CD4-positive, alpha-beta T cell treated with Interleukin-6 for 4 hours (primary cell): ENCODE data around the gene CCP110.

Experiments used
- DNase-seq: peaks from one replicate; pipeline ENCODE4 v3.0.0-alpha.2; 2020; ENCODE audit warnings: mixed read lengths

Gene CCP110

GRCh38 chr16:19555938-19556771, 32.4 kb downstream of the CCP110 start:
- DNase-seq, result peak; percentile 6

GRCh38 chr16:19559242-19559910, 35.6 kb downstream of the CCP110 start:
- peak; percentile 47 for DNase-seq

GRCh38 chr16:19560078-19560477, 36.3 kb downstream of the CCP110 start:
- no peak for DNase-seq

GRCh38 chr16:19563377-19563776, 39.6 kb downstream of the CCP110 start:
- DNase-seq, result no peak

GRCh38 chr16:19566362-19566761, 42.6 kb downstream of the CCP110 start:
- no peak for DNase-seq

DNA sequence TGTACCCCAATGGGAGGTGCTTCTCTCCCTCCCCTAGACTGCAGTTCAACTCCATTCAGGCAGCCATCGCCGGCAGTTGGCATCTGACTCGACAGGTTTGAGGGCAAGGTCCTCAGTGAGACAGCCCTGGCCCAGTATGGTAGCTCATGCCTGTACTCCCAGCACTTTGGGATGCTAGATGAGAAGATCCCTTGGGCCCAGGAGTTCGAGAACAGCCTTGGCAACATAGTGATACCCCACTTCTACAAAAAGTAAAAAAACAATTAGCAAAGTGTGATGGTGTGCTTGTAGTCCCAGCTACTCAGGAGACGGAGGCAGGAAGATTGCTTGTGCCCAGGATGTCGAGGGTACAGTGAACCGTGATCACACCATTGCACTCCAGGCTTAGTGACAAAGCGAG, 43.8 kb downstream of the CCP110 start:
- DNase-seq, result no peak

- no peak for DNase-seq
Observed at GRCh38 chr16:19573997-19574396, 50.3 kb downstream of the CCP110 start.

DNA sequence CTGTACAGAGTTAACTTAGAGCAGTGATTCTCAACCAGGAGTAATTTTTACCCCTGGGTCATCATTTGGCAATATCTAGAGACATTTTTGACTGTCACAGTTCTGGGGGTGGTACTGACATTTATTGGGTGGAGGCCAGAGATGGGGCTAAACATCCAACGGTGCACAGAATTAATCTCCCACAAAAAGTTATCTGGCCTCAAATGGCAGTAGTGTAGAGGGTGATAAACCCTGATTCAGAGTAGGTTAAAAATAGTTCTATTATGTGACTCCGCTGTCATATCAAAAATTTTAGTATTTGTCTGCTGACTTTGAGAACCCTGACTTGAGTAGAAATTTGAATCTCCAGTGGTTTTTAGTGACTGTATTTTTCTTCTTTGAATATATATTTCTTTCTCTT, 50.9 kb downstream of the CCP110 start:
- DNase-seq, result no peak

DNA sequence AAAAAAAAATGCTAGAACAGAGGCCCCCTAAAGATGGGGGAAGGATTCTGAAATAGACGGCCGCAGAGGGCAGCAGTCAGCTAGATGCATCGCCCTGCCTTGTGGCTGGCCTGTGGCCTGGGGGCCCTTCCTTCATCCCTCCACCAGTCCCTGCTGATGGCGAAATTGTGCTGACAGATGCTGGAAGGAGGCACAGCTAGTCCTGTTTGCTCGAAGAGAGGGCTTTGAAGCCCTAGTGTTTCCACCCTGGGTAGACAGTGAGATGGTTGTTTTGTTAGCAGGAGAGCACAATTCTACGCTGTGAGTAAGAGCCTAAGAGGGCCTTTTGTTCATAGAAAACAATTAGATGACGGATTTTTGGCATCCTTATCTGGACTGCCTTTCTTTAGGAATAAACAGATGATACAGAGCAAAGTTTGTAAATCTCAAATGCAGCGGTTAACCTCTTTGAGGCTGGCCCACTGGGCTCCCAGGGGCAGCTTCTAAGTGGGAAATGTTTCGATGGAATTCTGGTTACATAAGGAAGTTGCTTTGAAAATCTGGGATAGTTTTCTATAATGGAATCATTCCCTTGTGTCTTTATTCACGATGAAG, 54.7 kb downstream of the CCP110 start:
- no peak for DNase-seq

DNA sequence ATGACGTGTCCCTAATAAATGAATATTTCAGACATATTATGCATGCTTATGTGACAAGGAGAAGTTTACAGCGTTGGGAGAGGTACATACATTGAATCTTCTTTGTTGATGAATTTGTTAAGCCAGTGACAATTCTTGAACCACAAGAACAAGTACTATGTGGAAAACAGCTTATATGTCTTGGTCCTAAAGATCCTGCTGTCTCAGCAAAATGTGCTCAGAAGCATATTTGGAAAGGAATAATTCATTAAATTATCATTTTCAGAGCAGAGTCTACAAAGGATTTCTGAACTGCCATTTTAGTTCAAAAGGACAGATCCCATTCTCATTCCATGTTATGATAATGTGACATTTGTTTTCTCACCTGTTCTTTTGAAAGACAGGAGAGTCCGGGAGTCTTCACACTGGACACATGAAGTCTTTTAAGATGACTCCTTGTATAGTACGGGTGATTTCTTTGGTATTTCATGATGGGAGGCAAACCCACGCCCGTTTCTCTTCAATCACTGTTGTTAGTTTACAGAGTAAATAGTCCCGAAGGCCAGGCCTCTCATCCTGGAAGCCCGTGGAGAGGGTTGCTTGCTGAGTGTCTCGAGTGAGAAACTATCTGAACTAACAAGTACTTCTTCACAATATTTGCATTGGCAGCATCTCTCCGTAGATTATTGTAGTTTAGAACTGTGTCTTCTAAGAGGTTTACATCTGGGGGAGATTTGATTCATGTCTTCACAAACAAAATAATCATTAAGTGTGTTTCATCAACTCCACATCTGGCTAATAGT, 58.5 kb downstream of the CCP110 start:
- no peak for DNase-seq

- DNase-seq, result peak; percentile 32
Observed at GRCh38 chr16:19583665-19584300, 60.0 kb downstream of the CCP110 start.

GRCh38 chr16:19588661-19589060, 64.9 kb downstream of the CCP110 start:
- DNase-seq, result no peak

GRCh38 chr16:19589106-19589505, 65.4 kb downstream of the CCP110 start:
- DNase-seq, result no peak

DNA sequence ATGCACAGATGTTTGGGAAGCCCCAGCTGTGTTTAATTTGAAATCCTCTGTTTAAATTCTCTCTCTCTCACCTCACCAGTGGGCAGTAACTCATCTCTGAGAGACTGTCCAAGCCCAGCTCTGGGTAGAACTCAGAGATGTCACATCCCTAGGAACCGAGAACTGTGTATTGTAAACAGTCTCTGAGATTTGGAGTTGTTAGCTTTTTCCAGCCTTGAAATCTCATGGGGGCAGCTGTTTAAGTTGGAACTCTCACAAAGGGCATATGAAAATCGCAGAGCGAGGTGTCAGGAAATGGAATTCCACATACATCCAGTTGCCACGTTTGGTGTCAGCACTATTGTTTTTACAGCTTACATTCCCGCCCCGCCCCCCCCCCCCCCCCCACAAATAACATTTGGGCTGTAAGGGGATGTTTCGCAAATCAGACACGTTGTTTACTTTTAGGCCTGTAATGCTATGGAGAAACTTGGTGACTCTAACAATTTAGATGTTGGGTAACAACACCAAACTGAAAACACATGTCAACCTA, 66.1 kb downstream of the CCP110 start:
- DNase-seq, result no peak

GRCh38 chr16:19595043-19595767, 71.5 kb downstream of the CCP110 start:
- no peak for DNase-seq

DNA sequence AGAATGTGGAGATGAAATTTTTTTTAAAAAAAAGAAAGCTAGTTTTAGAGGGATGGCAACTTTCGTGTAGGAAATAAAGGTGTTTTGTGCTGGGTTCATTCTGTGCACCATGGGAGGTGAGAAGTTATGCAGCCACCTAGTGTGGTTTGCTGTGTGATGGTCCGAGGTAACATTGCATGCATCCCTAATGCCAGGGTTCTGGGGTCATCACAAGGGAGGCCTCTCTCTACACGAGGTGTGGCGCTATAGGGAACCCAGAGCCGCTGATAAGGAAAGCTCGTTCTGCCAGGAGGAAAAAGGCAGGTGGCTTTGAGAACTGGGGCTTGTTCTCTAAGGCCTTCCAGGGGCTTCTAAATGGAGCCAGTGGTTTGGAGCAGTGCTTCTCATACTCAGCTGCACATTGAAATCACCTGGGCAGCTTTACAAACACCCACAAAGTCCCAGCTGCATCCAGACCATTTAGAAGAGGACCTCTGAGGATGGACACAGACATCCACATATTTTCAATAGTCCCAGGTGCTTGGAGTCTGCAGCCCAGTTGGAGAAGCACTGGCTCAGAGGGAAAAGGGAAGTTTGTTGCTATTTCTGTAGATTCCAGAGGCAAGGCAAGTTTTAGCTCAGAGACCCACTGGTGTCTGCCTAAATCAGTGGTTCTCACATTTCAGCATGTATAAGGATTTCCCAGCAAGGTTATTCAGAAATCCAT, 75.2 kb downstream of the CCP110 start:
- DNase-seq, result no peak

- no peak for DNase-seq
Observed at GRCh38 chr16:19599968-19600716, 76.4 kb downstream of the CCP110 start.

DNA sequence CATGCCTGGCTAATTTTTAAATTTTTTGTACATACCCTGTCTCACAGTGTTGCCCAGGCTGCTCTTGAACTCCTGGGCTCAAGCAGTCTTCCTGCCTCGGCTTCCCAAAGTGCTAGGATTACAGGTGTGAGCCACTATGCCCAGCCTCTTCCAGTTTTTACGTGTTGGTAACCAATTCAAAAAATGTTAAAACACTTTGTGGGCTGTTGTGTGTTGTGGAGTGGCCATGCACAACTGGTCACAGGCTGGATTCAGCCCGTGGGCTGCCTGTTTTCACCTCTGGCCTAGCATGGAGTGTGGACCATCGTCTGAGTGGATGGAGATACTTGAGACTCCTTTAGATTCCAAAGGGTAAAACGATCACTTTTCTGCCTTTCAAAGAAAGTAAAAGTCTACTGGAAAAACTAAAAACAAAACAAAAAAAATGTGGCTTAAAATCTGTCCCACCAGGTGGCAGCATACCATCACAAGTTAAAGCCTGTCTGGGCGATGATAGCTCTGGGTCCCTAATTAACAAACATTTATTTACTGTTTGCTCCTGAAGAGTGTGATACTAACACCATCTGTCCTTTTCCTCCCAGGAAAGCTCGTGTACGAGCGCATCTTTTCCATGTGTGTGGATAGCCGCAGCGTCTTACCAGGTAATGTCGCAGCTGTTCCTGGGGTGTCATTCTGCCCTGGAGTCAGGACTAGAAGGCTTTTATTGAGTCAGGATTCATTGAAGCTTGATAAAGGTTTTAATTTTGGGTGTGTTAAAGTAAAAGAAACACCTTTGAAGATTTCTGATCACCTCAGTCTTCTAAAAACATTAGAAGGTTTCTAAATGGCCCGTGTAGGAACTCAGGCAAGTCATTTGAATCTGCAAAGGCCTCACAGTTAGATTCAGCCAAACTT, 77.6 kb downstream of the CCP110 start:
- peak; percentile 45 for DNase-seq
